Chondrocyte (in vitro differentiated cells): ENCODE data around the gene HHAT. TPM values are rescaled to one million over a fixed set of nuclear protein-coding genes. Genes with fewer than 3 reads are reported as not detected.

ENCODE experiments used
- DNase-seq: peaks from one replicate; pipeline ENCODE4 v3.0.0; 2021; ENCODE audit warnings: mixed read lengths, low spot score
- H3K27ac Mint-ChIP-seq: one replicate; pipeline ENCODE4 v1.8.0; 2021; ENCODE audit warnings: mild to moderate bottlenecking, moderate library complexity, mixed read lengths; ENCODE audit not compliant: unreplicated experiment
- H3K27me3 Mint-ChIP-seq: 2 replicates; pipeline ENCODE4 v1.8.0; 2021; ENCODE audit warnings: low read depth, mixed read lengths
- H3K36me3 Mint-ChIP-seq: 2 replicates; pipeline ENCODE4 v1.8.0; 2021; ENCODE audit warnings: low read depth, mixed read lengths
- H3K4me1 Mint-ChIP-seq: 2 replicates; pipeline ENCODE4 v1.8.0; 2021; ENCODE audit warnings: low read depth, mild to moderate bottlenecking, mixed read lengths
- H3K4me3 Mint-ChIP-seq: one replicate; pipeline ENCODE4 v1.8.0; 2021; ENCODE audit warnings: mild to moderate bottlenecking, moderate library complexity, mixed read lengths; ENCODE audit not compliant: unreplicated experiment
- H3K9me3 Mint-ChIP-seq: 2 replicates; pipeline ENCODE4 v1.8.0; 2021; ENCODE audit warnings: low read depth, mixed read lengths
- CTCF ChIP-seq: fragments of 200-600 bp; sonication (generic); IDR thresholded peaks from 2 replicates; pipeline ENCODE4 v1.5.0; 2021; ENCODE audit warnings: antibody characterized with exemption, mild to moderate bottlenecking, moderate library complexity
- total RNA-seq: library from RNA; stranded (reverse); gene quantifications from 3 replicates; pipeline ENCODE4 v1.2.1, GENCODE V29; 2021

Gene HHAT
- total RNA-seq, 1 donor from 2014 or later, result 6.4 TPM

GRCh38 chr1:210325026-210325670, 3.6 kb upstream of the HHAT start:
- Mint-ChIP-seq H3K27ac (no peak overlapping the region), H3K27me3 (no peaks in the 10 kb centered on the region), H3K4me1 (peaks cover 20% of the 10 kb centered on the region), H3K4me3 (no peak overlapping the region), H3K36me3 (peaks cover 7% of the 10 kb centered on the region), H3K9me3 (peaks cover 22% of the 10 kb centered on the region)
- TF ChIP-seq CTCF, result no peak
- DNase-seq, result no peak

DNA sequence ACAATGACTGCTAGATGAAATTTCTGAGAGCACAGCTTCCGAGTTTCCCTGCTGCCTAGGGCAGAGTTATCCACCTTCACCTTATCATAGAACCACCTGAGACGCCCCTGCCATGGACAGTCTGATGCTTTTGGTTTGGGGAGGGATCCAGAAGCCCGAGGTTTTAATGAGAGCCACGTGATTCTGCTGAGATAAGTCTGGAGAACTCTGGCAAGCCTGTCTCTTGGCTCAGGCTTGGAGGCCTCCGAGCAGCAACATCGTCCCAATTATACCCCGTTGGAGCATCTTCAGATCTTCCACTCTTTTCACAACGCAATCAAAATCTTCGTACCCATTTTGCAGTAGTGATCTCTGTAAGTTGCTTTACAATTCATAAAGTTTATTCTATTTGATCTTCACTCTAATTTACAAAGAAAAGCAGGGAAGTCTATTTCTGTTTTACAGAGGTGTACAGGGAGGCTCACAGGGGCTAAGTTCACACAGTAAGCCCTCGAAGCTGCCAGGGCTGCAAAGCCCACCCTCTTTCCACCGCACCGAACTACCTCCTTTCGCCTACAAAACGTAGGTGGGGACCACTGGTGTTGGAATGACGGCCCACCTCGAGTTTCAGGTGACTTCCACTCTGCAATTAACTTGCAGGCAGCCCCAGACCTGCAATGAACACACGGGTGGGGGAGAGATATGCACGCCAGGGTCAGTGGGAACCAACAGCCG, 513 bp upstream of the HHAT start:
- H3K27ac Mint-ChIP-seq, result peak overlapping the region; percentile 9
- no peaks in the 10 kb centered on the region for H3K27me3 Mint-ChIP-seq
- peak overlapping the region; percentile 94 for H3K4me3 Mint-ChIP-seq

DNA sequence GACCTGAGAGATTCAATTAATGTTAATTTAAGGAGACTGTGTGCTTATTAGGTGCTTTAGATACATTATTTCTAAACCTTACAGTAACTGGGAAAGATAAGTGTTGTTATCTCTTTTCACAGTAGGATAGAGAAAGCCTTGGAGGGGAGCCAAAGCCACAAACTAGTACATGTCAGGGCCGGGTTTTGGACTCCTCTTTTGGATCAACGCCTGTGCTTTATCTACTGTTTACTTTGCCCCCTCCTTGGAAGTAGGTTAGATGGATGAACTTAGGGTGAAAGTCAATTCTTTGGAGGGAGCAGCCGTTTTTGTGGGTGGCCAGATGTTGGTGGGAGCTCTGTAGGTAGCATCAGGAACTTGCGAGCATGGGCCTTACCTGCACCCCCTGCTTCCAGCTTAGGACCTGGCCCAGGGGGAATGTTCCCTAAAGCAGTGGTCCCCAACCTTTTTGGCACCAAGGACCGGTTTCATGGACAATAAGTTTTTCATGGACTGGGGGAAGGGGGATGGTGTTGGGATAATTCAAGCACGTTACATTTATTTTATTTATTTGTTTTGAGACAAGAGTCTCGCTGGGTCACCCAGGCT, 1.7 kb downstream of the HHAT start:
- peaks cover 25% of the 10 kb centered on the region for H3K4me1 Mint-ChIP-seq
- TF ChIP-seq CTCF, result no peak
- H3K4me3 Mint-ChIP-seq, result no peak overlapping the region
- H3K36me3 Mint-ChIP-seq, result peaks cover under 1% of the 10 kb centered on the region
- H3K27me3 Mint-ChIP-seq, result no peaks in the 10 kb centered on the region
- H3K9me3 Mint-ChIP-seq, result peaks cover 4% of the 10 kb centered on the region
- DNase-seq, result no peak
- H3K27ac Mint-ChIP-seq, result no peak overlapping the region

More for the DNA sequence above, 513 bp upstream of the HHAT start:
- no peak for TF ChIP-seq CTCF
- H3K36me3 Mint-ChIP-seq, result peaks cover 7% of the 10 kb centered on the region
- H3K9me3 Mint-ChIP-seq, result peaks cover 18% of the 10 kb centered on the region
- peaks cover 20% of the 10 kb centered on the region for H3K4me1 Mint-ChIP-seq
- no peak for DNase-seq

DNA sequence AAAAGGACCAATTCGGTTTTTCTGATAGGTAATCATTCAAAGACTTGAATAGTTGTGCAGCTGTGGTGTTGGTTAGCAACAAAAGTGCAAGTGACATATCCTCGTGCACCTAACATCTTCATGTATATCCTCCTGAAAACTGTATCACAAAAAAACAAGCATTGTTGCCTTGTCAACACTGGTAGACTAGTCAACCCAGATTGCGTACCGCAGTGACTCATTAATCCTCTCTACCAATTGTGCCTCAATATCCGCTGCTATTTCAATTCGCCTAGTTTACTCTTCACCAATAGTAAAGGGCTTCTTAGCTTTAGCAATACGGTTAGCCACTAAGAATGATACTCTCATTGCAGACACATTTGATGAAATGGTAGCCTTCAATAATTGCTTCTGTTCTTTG, 3.5 kb downstream of the HHAT start:
- H3K36me3 Mint-ChIP-seq, result no peaks in the 10 kb centered on the region

More for the DNA sequence above, 3.5 kb downstream of the HHAT start:
- TF ChIP-seq CTCF, result no peak
- no peaks in the 10 kb centered on the region for H3K27me3 Mint-ChIP-seq
- H3K27ac Mint-ChIP-seq, result no peak overlapping the region
- no peak overlapping the region for H3K4me3 Mint-ChIP-seq
- DNase-seq, result no peak
- no peaks in the 10 kb centered on the region for H3K9me3 Mint-ChIP-seq
- peaks cover 25% of the 10 kb centered on the region for H3K4me1 Mint-ChIP-seq
